Gastroesophageal sphincter (tissue), 4 donors: ENCODE measurements around the gene EPHB3. TPM values are rescaled to one million over a fixed set of nuclear protein-coding genes. Genes with fewer than 3 reads are reported as not detected.

Source experiments
- ATAC-seq: fragments of 150-250 bp; one replicate; pipeline ENCODE4 v1.9.1; 2016; ENCODE audit warnings: mild to moderate bottlenecking, moderate library complexity
- H3K27ac ChIP-seq, 4 donors: fragments of 200-600 bp; sonication (generic) in 3 of 4; 1 replicate in 3 of 4; 2 replicates in 1 of 4; pipeline ENCODE4 v1.5.1; 2016 to 2019
- H3K27me3 ChIP-seq: fragments of 200-600 bp; sonication (generic); one replicate; pipeline ENCODE4 v1.5.1; 2019
- H3K36me3 ChIP-seq, 2 donors: fragments of 200-600 bp; sonication (generic); one replicate each; pipeline ENCODE4 v1.5.1; 2019; ENCODE audit warnings: control low read depth in 1 of 2
- H3K4me1 ChIP-seq, 3 donors: fragments of 200-600 bp; sonication (generic); 1 replicate in 2 of 3; 2 replicates in 1 of 3; pipeline ENCODE4 v1.5.1; 2016 to 2019; ENCODE audit warnings: control low read depth in 2 of 3
- H3K4me3 ChIP-seq, 2 donors: fragments of 200-600 bp; sonication (generic); one replicate each; pipeline ENCODE4 v1.5.1; 2019; ENCODE audit warnings: mild to moderate bottlenecking in 1 of 2, moderate library complexity in 1 of 2
- H3K9me3 ChIP-seq, 3 donors: fragments of 200-600 bp; sonication (generic); one replicate each; pipeline ENCODE4 v1.5.1; 2017 to 2019; ENCODE audit warnings: control low read depth in 2 of 3
- EP300 ChIP-seq: sonication (generic); formaldehyde crosslinking; IDR thresholded peaks from one replicate; pipeline ENCODE4 v1.6.1; 2017; ENCODE audit warnings: antibody characterized with exemption, mild to moderate bottlenecking
- POLR2A ChIP-seq, 2 donors: fragments of 450-650 bp; IDR thresholded peaks; one replicate each; pipeline ENCODE4 v1.6.1; 2017; ENCODE audit warnings: antibody characterized with exemption in 2 of 2, mild to moderate bottlenecking in 2 of 2, moderate library complexity in 1 of 2
- POLR2AphosphoS5 ChIP-seq: sonication (generic); formaldehyde crosslinking; IDR thresholded peaks from one replicate; pipeline ENCODE4 v1.6.1; 2017; ENCODE audit warnings: antibody characterized with exemption
- whole genome bisulfite sequencing, 2 donors: methylation state at CpG; one replicate each; pipeline ENCODE4 v1.1.5; 2018; ENCODE audit warnings: low coverage in 1 of 2; 5-methylcytosine and 5-hydroxymethylcytosine counted together
- total RNA-seq, 4 donors: library from RNA; depleted of rRNA; stranded (reverse); fragments of >200 nt; gene quantifications; one replicate each; pipeline ENCODE4 v1.1.0, GENCODE V29; 2016
- TF ChIP-seq, protein P1 (sequence below), 4 experiments: fragments of 200-600 bp in 2 of 4; fragments of 450-650 bp in 2 of 4; sonication (generic) in 1 of 4; IDR thresholded peaks; one replicate each; pipeline ENCODE4 v1.5.1; 2017 to 2019; ENCODE audit warnings: antibody characterized with exemption in 4 of 4, mild to moderate bottlenecking in 2 of 4, moderate library complexity in 2 of 4

The EPHB3 gene
- total RNA-seq, 4 donors from 2014 or later: 3.1 to 10.6 (median 4.6) TPM

DNA sequence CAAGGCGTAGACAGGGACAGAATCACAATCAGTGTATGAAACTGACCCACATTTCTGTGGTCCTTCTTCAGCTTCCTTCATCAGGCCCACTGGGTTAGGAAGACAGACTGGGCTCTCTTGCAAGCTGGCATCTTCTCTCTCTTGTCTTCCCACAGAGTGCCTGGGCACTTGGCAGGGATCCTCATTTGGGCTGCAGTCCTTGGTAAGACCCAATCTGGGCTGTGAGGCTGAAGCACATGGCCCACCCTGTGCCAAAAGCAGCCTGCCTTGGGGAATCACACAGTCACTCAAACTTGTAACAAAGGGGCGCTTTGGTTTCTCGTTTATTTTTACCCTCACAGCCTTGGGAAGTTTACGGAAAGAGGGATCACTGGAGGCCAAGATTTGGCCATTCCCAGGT lies 8.2 kb upstream of the EPHB3 start:
- no peak for ATAC-seq
- Histone ChIP-seq H3K27ac (no peak overlapping the region), H3K4me3 (no peak overlapping the region), H3K27me3 (peaks cover 26% of the 10 kb centered on the region), H3K36me3 (no peaks in the 10 kb centered on the region), H3K4me1 (no peaks in the 10 kb centered on the region), H3K9me3 (no peaks in the 10 kb centered on the region)
- WGBS, 2 donors: 75 to 83% methylated on average over 1 to 3 of the region's 4 CpGs
- TF ChIP-seq, protein P1, sequence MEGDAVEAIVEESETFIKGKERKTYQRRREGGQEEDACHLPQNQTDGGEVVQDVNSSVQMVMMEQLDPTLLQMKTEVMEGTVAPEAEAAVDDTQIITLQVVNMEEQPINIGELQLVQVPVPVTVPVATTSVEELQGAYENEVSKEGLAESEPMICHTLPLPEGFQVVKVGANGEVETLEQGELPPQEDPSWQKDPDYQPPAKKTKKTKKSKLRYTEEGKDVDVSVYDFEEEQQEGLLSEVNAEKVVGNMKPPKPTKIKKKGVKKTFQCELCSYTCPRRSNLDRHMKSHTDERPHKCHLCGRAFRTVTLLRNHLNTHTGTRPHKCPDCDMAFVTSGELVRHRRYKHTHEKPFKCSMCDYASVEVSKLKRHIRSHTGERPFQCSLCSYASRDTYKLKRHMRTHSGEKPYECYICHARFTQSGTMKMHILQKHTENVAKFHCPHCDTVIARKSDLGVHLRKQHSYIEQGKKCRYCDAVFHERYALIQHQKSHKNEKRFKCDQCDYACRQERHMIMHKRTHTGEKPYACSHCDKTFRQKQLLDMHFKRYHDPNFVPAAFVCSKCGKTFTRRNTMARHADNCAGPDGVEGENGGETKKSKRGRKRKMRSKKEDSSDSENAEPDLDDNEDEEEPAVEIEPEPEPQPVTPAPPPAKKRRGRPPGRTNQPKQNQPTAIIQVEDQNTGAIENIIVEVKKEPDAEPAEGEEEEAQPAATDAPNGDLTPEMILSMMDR (IDR thresholded peaks at IDR 0.05): no peak
- no peak for TF ChIP-seq POLR2AphosphoS5
- TF ChIP-seq POLR2A (IDR thresholded peaks at IDR 0.05): no peak
- TF ChIP-seq EP300: no peak

- TF ChIP-seq POLR2AphosphoS5: no peak
- TF ChIP-seq, protein P1 (IDR thresholded peaks at IDR 0.05): no peak
- no peak for TF ChIP-seq POLR2A (IDR thresholded peaks at IDR 0.05)
- no peak for TF ChIP-seq EP300
- Histone ChIP-seq H3K4me1 (no peaks in the 10 kb centered on the region), H3K27ac (no peak overlapping the region), H3K4me3 (no peak overlapping the region), H3K36me3 (no peaks in the 10 kb centered on the region), H3K9me3 (no peaks in the 10 kb centered on the region), H3K27me3 (peaks cover 19% of the 10 kb centered on the region)
- ATAC-seq: no peak
- WGBS, 2 donors: 83 to 87% methylated on average over 3 to 5 of the region's 5 CpGs
Measured at GRCh38 chr3:184554461-184554860, 7.1 kb upstream of the EPHB3 start.

DNA sequence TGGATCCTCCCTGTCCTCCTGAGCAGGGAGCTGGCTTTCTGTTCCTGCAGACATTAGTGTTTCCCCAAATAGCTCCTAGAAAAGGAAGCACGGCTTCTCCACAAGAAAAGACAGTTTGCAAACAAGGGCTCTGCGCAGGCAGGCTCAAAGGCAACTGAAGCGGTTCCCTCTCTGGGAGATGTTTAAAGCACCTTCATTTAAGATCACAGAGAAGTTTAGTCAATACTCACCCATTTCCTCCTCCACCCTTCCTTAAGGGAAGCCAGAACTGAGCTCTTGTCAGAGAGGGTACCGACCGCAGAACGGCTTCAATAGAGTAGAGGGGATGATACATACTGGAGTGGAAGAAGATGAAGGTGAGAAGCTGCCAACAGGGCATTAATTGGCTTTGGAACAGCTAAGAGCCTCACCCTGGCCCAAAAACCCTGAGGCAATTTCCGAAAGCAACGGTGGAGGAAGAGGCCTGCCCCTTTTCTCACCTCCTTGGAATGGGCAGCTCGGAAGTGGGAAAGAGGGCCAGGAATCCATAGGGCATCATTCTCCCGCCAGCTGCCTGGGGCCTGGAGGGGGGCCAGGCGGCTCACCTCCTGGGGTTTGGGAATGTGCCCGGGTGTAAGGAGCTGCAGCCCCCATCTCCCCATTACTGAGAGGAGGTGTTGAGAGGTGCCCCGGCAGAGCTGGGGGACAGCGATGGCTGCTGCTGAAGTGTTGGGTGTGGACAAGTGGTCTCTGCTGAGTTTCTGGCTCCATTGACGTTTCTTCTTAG lies 4.8 kb upstream of the EPHB3 start:
- Histone ChIP-seq H3K27ac (no peak overlapping the region), H3K9me3 (no peaks in the 10 kb centered on the region), H3K4me1 (peaks cover 0 to 12% (median 8%) of the 10 kb centered on the region in 3 donors), H3K27me3 (no peaks in the 10 kb centered on the region), H3K4me3 (no peak overlapping the region), H3K36me3 (no peaks in the 10 kb centered on the region)
- TF ChIP-seq POLR2A (IDR thresholded peaks at IDR 0.05) (no peak), EP300 (no peak), POLR2AphosphoS5 (no peak)
- TF ChIP-seq, protein P1 (IDR thresholded peaks at IDR 0.05): no peak
- 60 to 66% methylated on average over 6 to 9 of the region's 15 CpGs for WGBS, 2 donors
- ATAC-seq: no peak

- H3K27me3 ChIP-seq: no peaks in the 10 kb centered on the region
- H3K27ac ChIP-seq: no peak overlapping the region
- no peak overlapping the region for H3K4me3 ChIP-seq
- H3K36me3 ChIP-seq: no peaks in the 10 kb centered on the region
- peaks cover 0 to 16% (median 8%) of the 10 kb centered on the region in 3 donors for H3K4me1 ChIP-seq
- ATAC-seq: no peak
- 71 to 81% methylated on average over 4 of the region's 7 CpGs for WGBS, 2 donors
- H3K9me3 ChIP-seq: no peaks in the 10 kb centered on the region
- TF ChIP-seq EP300: no peak
- no peak for TF ChIP-seq POLR2A (IDR thresholded peaks at IDR 0.05)
- TF ChIP-seq POLR2AphosphoS5: no peak
- TF ChIP-seq, protein P1 (IDR thresholded peaks at IDR 0.05): no peak
Measured at GRCh38 chr3:184557348-184557950, 4.1 kb upstream of the EPHB3 start.

DNA sequence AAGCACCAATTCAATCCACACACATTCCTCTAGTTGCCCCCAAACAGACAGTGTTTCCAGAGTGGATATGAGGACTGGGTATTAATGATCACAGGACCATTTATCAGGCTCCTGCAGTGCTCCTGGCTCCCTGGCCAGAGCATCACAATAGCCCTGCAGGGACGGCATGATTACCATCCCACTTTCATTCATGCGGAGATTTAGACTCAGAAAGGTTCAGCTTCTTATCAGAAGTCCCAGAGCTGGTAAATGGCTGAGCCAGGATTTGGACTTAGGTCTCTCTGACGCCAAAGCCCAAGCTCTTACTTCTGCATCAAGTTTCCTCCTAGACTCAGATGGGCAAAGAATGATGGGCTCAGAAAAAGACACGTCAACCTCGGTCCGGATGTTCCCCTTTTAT lies 2.9 kb upstream of the EPHB3 start:
- H3K4me3 ChIP-seq: no peak overlapping the region
- no peak for ATAC-seq

More for the DNA sequence above, 2.9 kb upstream of the EPHB3 start:
- TF ChIP-seq EP300: no peak
- TF ChIP-seq, protein P1 (IDR thresholded peaks at IDR 0.05): no peak
- no peak for TF ChIP-seq POLR2AphosphoS5
- no peak for TF ChIP-seq POLR2A (IDR thresholded peaks at IDR 0.05)
- H3K27me3 ChIP-seq: no peaks in the 10 kb centered on the region
- peaks cover 0 to 29% (median 13%) of the 10 kb centered on the region in 3 donors for H3K4me1 ChIP-seq
- no peaks in the 10 kb centered on the region for H3K9me3 ChIP-seq
- no peak overlapping the region for H3K27ac ChIP-seq
- 60 to 67% methylated on average over 1 to 5 of the region's 6 CpGs for WGBS, 2 donors
- no peaks in the 10 kb centered on the region for H3K36me3 ChIP-seq
